H1 (cell line): ENCODE results near the gene MPP3. TPM values are rescaled to one million over a fixed set of nuclear protein-coding genes. Genes with fewer than 3 reads are reported as not detected.

Experiments used
- CTCF ChIP-seq, 3 experiments: IDR thresholded peaks; 1 replicate in 2 of 3; 2 replicates in 1 of 3; pipeline versions ENCODE4 v1.5.1 to v1.6.1; 2011; ENCODE audit warnings: low read length in 3 of 3, mild to moderate bottlenecking in 3 of 3, inconsistent platforms in 2 of 3, low read depth in 1 of 3, moderate library complexity in 1 of 3; ENCODE audit not compliant: insufficient read depth in 1 of 3; ENCODE audit errors: control extremely low read depth in 1 of 3
- HDAC2 ChIP-seq, 2 experiments: fragments of 300-600 bp in 1 of 2; sonication (generic) in 1 of 2; IDR thresholded peaks; 2 replicates each; pipeline ENCODE4 v1.6.1; 2011 to 2012; ENCODE audit warnings: low read depth in 2 of 2, low read length in 2 of 2, mild to moderate bottlenecking in 2 of 2, moderate library complexity in 2 of 2, borderline replicate concordance in 1 of 2, inconsistent platforms in 1 of 2
- PHF8 ChIP-seq: fragments of 200-600 bp; sonication (generic); conservative IDR thresholded peaks from 2 replicates; pipeline ENCODE4 v1.7.1; 2012; ENCODE audit warnings: low read depth, mild to moderate bottlenecking, inconsistent platforms, low read length, moderate library complexity
- RFX5 ChIP-seq: IDR thresholded peaks from 2 replicates; pipeline ENCODE4 v1.6.1; 2011; ENCODE audit warnings: low read depth, low read length, improper control_type of control experiment, borderline replicate concordance
- SRF ChIP-seq: IDR thresholded peaks from 2 replicates; pipeline ENCODE4 v1.6.1; 2011; ENCODE audit warnings: mild to moderate bottlenecking, low read depth, low read length, moderate library complexity
- TBP ChIP-seq: IDR thresholded peaks from 2 replicates; pipeline ENCODE4 v1.6.1; 2011; ENCODE audit warnings: low read depth, low read length, improper control_type of control experiment
- ZNF274 ChIP-seq: IDR thresholded peaks from 2 replicates; pipeline ENCODE4 v1.7.0; 2012; ENCODE audit warnings: low read length, borderline replicate concordance; ENCODE audit errors: extremely low read depth
- polyA plus RNA-seq, 7 experiments: library from polyadenylated mRNA; depleted of rRNA in 3 of 7; stranded (reverse) in 5 of 7; unstranded in 2 of 7; fragments of >200 nt in 5 of 7; fragments of 200-250 nt in 2 of 7; gene quantifications; 1 replicate in 5 of 7; 2 replicates in 1 of 7; 4 replicates in 1 of 7; pipeline versions ENCODE4 v1.2.1 to v1.2.3, GENCODE V29; 2011 to 2013; ENCODE audit warnings: missing spikeins in 2 of 7, mixed read lengths in 2 of 7
- total RNA-seq: library from RNA; stranded (reverse); fragmentation: NEBNext Ultra II Directional; extraction: Animal tissue kit (Norgen Biotek cat#: 25700); gene quantifications from 2 replicates; pipeline ENCODE4 v1.2.1, GENCODE V29; 2021

MPP3 gene
- total and polyA plus RNA-seq, 2 of the 8 experiments (the other 6 are each of a cell fraction or from before 2014, with no cell fraction given): 3.1 to 6.1 TPM

- TF ChIP-seq CTCF (IDR thresholded peaks at IDR 0.05; ENCODE audit: control extremely low read depth in 1 of 3, insufficient read depth in 1 of 3, low read depth in 1 of 3, low read length in 3 of 3) (no peak), TBP (no peak), HDAC2 (IDR thresholded peaks at IDR 0.05; ENCODE audit: borderline replicate concordance in 1 of 2, low read depth in 2 of 2, low read length in 2 of 2) (no peak), ZNF274 (no peak), PHF8 (no peak), RFX5 (no peak), SRF (no peak)
- TF ChIP-seq, all 59 proteins: peak for 0
Observed at GRCh38 chr17:43800736-43801135, 32.2 kb downstream of the MPP3 start (continued).
